Measurements from ENCODE around the gene ST8SIA5.

GRCh38 chr18:46700066-46700824 lies 56.6 kb downstream of the ST8SIA5 start:
- no peak for TF ChIP-seq LEF1 (IDR thresholded peaks at IDR 0.05; ENCODE audit: borderline replicate concordance)
- TF ChIP-seq L3MBTL2 (conservative IDR thresholded peaks at IDR 0.05), result no peak
- no peak for TF ChIP-seq SP1 (IDR thresholded peaks at IDR 0.05)
- TF ChIP-seq FOXA1 (IDR thresholded peaks at IDR 0.05), result no peak
- no peak for TF ChIP-seq PKNOX1 (IDR thresholded peaks at IDR 0.05)
- TF ChIP-seq SUZ12 (IDR thresholded peaks at IDR 0.05), result no peak
- TF ChIP-seq HDGF (IDR thresholded peaks at IDR 0.05; ENCODE audit: borderline replicate concordance), result no peak
- TF ChIP-seq FOXM1 (IDR thresholded peaks at IDR 0.05; ENCODE audit: borderline replicate concordance), result no peak
- TF ChIP-seq ELF4 (IDR thresholded peaks at IDR 0.05), result no peak
- no peak for TF ChIP-seq NFRKB (IDR thresholded peaks at IDR 0.05)
- no peak for TF ChIP-seq ZNF384 (IDR thresholded peaks at IDR 0.05)
- no peak for TF ChIP-seq TARDBP (IDR thresholded peaks at IDR 0.05)
- no peak for TF ChIP-seq FOXK2 (IDR thresholded peaks at IDR 0.05)
- TF ChIP-seq ARNT (IDR thresholded peaks at IDR 0.05), result no peak
